ENCODE measurements around the gene CNOT3. TPM values are rescaled to one million over a fixed set of nuclear protein-coding genes. Genes with fewer than 3 reads are reported as not detected.

CNOT3 gene
- total and polyA plus RNA-seq, 2 of the 13 experiments (the other 11 are each of a cell fraction or from before 2014, with no cell fraction given) = 4.3 to 5.8 TPM

DNA sequence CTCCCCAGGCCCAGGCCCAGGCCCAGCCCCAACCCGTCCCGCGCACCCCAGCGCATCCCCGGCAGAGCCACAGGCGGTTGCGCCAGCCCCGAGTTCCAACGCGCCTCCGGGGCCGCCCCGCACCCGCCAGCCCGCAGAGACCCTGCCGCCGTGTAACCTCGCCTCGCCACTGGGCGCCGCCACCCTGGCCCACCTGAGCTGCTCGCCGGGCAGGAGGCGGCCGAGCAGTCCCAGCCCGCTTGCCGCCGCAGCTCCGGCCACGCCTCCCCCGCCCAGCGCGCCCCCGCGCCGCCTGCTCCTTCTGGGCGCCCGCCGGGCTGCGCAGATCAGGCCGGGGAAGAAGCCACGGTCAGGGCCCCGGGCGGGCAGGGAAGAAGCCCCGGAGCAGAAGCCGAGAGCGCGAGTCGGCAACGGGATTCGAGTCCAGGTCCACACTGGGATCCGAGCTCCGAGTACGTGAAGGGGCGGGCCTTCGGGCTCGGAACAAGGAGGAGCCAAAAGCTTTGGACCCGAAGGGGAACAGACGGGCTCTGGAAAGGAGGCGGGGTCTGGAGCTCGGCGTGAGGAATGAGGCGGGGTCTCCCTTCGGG is 51.7 kb downstream of the CNOT3 start, which contains the start of gene MBOAT7 (continued):
- no peak for TF ChIP-seq EP300 (IDR thresholded peaks at IDR 0.05; ENCODE audit: low read depth in 2 of 2, low read length in 2 of 2)
- TF ChIP-seq EP300 (CRISPR knock-in tag; IDR thresholded peaks at IDR 0.05; ENCODE audit: borderline replicate concordance) = no peak
- TF ChIP-seq POLR2A (IDR thresholded peaks at IDR 0.05; ENCODE audit: insufficient read depth in 1 of 2, low read depth in 2 of 2, low read length in 2 of 2) = peak; percentile 74 to 90
- no peak for TF ChIP-seq MIER3 (CRISPR knock-in tag; IDR thresholded peaks at IDR 0.05; ENCODE audit: borderline replicate concordance)
- no peak for TF ChIP-seq ZNF749 (CRISPR knock-in tag; IDR thresholded peaks at IDR 0.05; ENCODE audit: borderline replicate concordance)
- TF ChIP-seq, protein P1, sequence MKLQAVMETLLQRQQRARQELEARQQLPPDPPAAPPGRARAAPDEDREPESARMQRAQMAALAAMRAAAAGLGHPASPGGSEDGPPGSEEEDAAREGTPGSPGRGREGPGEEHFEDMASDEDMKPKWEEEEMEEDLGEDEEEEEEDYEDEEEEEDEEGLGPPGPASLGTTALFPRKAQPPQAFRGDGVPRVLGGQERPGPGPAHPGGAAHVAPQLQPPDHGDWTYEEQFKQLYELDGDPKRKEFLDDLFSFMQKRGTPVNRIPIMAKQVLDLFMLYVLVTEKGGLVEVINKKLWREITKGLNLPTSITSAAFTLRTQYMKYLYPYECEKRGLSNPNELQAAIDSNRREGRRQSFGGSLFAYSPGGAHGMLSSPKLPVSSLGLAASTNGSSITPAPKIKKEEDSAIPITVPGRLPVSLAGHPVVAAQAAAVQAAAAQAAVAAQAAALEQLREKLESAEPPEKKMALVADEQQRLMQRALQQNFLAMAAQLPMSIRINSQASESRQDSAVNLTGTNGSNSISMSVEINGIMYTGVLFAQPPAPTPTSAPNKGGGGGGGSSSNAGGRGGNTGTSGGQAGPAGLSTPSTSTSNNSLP (IDR thresholded peaks at IDR 0.05; ENCODE audit: low read depth, low read length) = no peak
- TF ChIP-seq NFE2L2 (IDR thresholded peaks at IDR 0.05; ENCODE audit: low read length) = no peak
- 0 out of 2 replicates have a peak, but pooled peaks have one; percentile 48 for TF ChIP-seq ZNF383 (CRISPR knock-in tag; IDR thresholded peaks at IDR 0.05; ENCODE audit: borderline replicate concordance)
- TF ChIP-seq ZNF142 (CRISPR knock-in tag; IDR thresholded peaks at IDR 0.05) = no peak
- TF ChIP-seq DNMT3B (CRISPR knock-in tag; conservative IDR thresholded peaks at IDR 0.05) = no peak
- TF ChIP-seq ZNF10 (CRISPR knock-in tag; IDR thresholded peaks at IDR 0.05; ENCODE audit: borderline replicate concordance, low read depth) = no peak
- TF ChIP-seq ZNF781 (CRISPR knock-in tag; IDR thresholded peaks at IDR 0.05; ENCODE audit: borderline replicate concordance, not compliant biosample characterization) = no peak
- TF ChIP-seq ZNF235 (CRISPR knock-in tag; IDR thresholded peaks at IDR 0.05; ENCODE audit: borderline replicate concordance) = no peak
- no peak for TF ChIP-seq ZNF292 (CRISPR knock-in tag; IDR thresholded peaks at IDR 0.05; ENCODE audit: borderline replicate concordance, low read depth)
- TF ChIP-seq, protein P2, sequence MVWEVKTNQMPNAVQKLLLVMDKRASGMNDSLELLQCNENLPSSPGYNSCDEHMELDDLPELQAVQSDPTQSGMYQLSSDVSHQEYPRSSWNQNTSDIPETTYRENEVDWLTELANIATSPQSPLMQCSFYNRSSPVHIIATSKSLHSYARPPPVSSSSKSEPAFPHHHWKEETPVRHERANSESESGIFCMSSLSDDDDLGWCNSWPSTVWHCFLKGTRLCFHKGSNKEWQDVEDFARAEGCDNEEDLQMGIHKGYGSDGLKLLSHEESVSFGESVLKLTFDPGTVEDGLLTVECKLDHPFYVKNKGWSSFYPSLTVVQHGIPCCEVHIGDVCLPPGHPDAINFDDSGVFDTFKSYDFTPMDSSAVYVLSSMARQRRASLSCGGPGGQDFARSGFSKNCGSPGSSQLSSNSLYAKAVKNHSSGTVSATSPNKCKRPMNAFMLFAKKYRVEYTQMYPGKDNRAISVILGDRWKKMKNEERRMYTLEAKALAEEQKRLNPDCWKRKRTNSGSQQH (CRISPR knock-in tag; IDR thresholded peaks at IDR 0.05; ENCODE audit: low read depth) = no peak
- no peak for TF ChIP-seq ZFP1 (CRISPR knock-in tag; IDR thresholded peaks at IDR 0.05)
- TF ChIP-seq REPIN1 (CRISPR knock-in tag; IDR thresholded peaks at IDR 0.05; ENCODE audit: borderline replicate concordance, low read depth) = no peak; the same call in 1 of the 2 replicates
- TF ChIP-seq FOXP4 (CRISPR knock-in tag; IDR thresholded peaks at IDR 0.05) = no peak; the same call in 1 of the 2 replicates
- no peak for TF ChIP-seq ZNF660 (CRISPR knock-in tag; IDR thresholded peaks at IDR 0.05; ENCODE audit: borderline replicate concordance, low read depth)

Measured in HepG2 (cell line).